ENCODE results near the gene GPR156.

- no peak for TF ChIP-seq POLR2AphosphoS5 (IDR thresholded peaks at IDR 0.05; ENCODE audit: low read depth, low read length)
- TF ChIP-seq POLR2A (IDR thresholded peaks at IDR 0.05; ENCODE audit: low read depth, low read length) = no peak
- TF ChIP-seq TAF1 (IDR thresholded peaks at IDR 0.05; ENCODE audit: low read depth, low read length) = no peak
- no peak for TF ChIP-seq SPI1 (IDR thresholded peaks at IDR 0.05; ENCODE audit: low read depth, low read length)
Measured at GRCh38 chr3:120172070-120172469, 113.0 kb downstream of the GPR156 start.
